ENCODE results near the gene ABHD17A. TPM values are rescaled to one million over a fixed set of nuclear protein-coding genes. Genes with fewer than 3 reads are reported as not detected.

ABHD17A gene
- total RNA-seq, 6 experiments from 2014 or later: 20.4 to 49.5 (median 23.5) TPM

- Histone ChIP-seq H3K27me3 (no peaks in the 10 kb centered on the region), H3K4me3 (no peak overlapping the region), H3K4me1 (peaks cover 0 to 64% (median 31%) of the 10 kb centered on the region in 4 donors), H3K36me3 (no peaks in the 10 kb centered on the region), H3K27ac (no peak overlapping the region), H3K9me3 (no peaks in the 10 kb centered on the region)
- no CpG with 5 or more reads among the region's 22 CpGs for WGBS (ENCODE audit: insufficient coverage, low coverage, low lambda C conversion rate, missing lambda C conversion rate)
- DNase-seq: no peak
- ATAC-seq: no peak
- no peak for TF ChIP-seq POLR2A (IDR thresholded peaks at IDR 0.05)
- TF ChIP-seq, protein P1, sequence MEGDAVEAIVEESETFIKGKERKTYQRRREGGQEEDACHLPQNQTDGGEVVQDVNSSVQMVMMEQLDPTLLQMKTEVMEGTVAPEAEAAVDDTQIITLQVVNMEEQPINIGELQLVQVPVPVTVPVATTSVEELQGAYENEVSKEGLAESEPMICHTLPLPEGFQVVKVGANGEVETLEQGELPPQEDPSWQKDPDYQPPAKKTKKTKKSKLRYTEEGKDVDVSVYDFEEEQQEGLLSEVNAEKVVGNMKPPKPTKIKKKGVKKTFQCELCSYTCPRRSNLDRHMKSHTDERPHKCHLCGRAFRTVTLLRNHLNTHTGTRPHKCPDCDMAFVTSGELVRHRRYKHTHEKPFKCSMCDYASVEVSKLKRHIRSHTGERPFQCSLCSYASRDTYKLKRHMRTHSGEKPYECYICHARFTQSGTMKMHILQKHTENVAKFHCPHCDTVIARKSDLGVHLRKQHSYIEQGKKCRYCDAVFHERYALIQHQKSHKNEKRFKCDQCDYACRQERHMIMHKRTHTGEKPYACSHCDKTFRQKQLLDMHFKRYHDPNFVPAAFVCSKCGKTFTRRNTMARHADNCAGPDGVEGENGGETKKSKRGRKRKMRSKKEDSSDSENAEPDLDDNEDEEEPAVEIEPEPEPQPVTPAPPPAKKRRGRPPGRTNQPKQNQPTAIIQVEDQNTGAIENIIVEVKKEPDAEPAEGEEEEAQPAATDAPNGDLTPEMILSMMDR (IDR thresholded peaks at IDR 0.05): no peak
- intact Hi-C loops (cut with DNase I): no loop called here
Observed at GRCh38 chr19:1843116-1843515, 42.2 kb downstream of the ABHD17A start.

DNA sequence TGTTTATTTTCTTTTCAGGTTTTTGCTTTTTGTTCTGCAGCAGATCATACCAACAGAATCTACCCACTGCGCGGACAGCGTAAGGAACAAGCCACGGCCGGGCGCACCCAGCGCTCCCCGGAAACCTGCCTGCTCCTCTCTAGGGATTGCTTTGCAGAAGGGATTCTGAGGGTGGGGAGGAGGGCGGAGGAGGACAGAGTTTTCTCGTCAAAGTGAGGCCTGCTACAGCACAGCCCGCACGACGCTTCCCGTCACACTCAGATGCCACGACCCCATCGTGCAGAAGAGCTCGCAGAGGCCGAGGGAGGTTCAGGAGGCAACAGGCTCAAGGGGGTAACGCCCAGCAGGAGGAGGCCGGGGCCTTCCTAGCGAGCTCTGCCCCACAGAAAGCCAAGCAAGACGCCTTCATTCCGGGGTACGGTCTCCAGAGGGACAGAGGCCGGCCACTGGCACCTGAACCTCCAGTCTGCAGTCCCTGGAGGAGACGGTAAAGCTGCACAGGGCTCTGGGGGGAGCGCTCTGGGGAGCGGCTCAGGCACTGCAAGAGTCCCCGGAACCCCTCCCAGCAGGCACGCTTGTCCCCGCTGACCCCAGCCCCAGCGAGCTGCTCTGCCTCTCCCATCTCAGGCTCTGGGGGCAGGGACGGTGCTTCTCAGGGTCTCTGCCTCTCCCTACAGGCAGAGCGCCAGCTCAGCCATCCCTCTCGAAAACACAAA is 43.9 kb downstream of the ABHD17A start:
- Histone ChIP-seq H3K36me3 (no peaks in the 10 kb centered on the region), H3K27ac (peak overlapping the region in 2 of 3 donors; percentile 81), H3K9me3 (no peaks in the 10 kb centered on the region), H3K4me3 (peak overlapping the region in 2 of 3 donors; percentile 9 to 21), H3K27me3 (no peaks in the 10 kb centered on the region), H3K4me1 (peaks cover 0 to 66% (median 32%) of the 10 kb centered on the region in 4 donors)
- 74% methylated on average over 8 of the region's 35 CpGs for WGBS (ENCODE audit: insufficient coverage, low coverage, low lambda C conversion rate, missing lambda C conversion rate)
- no peak for ATAC-seq
- no peak for DNase-seq
- intact Hi-C loops (cut with DNase I): no loop called here
- TF ChIP-seq POLR2A (IDR thresholded peaks at IDR 0.05): no peak
- TF ChIP-seq, protein P1 (IDR thresholded peaks at IDR 0.05): no peak

GRCh38 chr19:1840541-1841115 is 44.7 kb downstream of the ABHD17A start:
- intact Hi-C loops (cut with DNase I): no loop called here
- no peaks in the 10 kb centered on the region for H3K9me3 ChIP-seq
- DNase-seq (peak in 1 of 3 donors; percentile 79), ATAC-seq (peak; percentile 8 to 49 (median 40))
- peaks cover 0 to 66% (median 31%) of the 10 kb centered on the region in 4 donors for H3K4me1 ChIP-seq
- no peaks in the 10 kb centered on the region for H3K27me3 ChIP-seq
- no peaks in the 10 kb centered on the region for H3K36me3 ChIP-seq
- TF ChIP-seq, protein P1 (IDR thresholded peaks at IDR 0.05): no peak
- TF ChIP-seq POLR2A (IDR thresholded peaks at IDR 0.05): peak; percentile 46
- H3K4me3 ChIP-seq: peak overlapping the region in 2 of 3 donors; percentile 9 to 21
- H3K27ac ChIP-seq: peak overlapping the region in 2 of 3 donors; percentile 81
- 10% methylated on average over 2 of the region's 22 CpGs for WGBS (ENCODE audit: insufficient coverage, low coverage, low lambda C conversion rate, missing lambda C conversion rate)

- ATAC-seq: peak; percentile 76 to 91 (median 84)
- TF ChIP-seq, protein P1 (IDR thresholded peaks at IDR 0.05): no peak
- peak; percentile 82 for TF ChIP-seq POLR2A (IDR thresholded peaks at IDR 0.05)
- 29% methylated on average over 14 of the region's 25 CpGs for WGBS (ENCODE audit: insufficient coverage, low coverage, low lambda C conversion rate, missing lambda C conversion rate)
- Histone ChIP-seq H3K9me3 (no peaks in the 10 kb centered on the region), H3K4me3 (peak overlapping the region; percentile 14 to 50 (median 35)), H3K27me3 (no peaks in the 10 kb centered on the region), H3K27ac (peak overlapping the region in 2 of 3 donors; percentile 81), H3K4me1 (peaks cover 0 to 72% (median 28%) of the 10 kb centered on the region in 4 donors), H3K36me3 (no peaks in the 10 kb centered on the region)
- intact Hi-C loops (cut with DNase I): no loop called here
- DNase-seq: peak; percentile 74 to 93 (median 93)
Observed at GRCh38 chr19:1839658-1840540, 45.4 kb downstream of the ABHD17A start.
